Liver (tissue), 9 donors: ENCODE data around the gene ATAD3C. TPM values are rescaled to one million over a fixed set of nuclear protein-coding genes. Genes with fewer than 3 reads are reported as not detected.
A peak's percentile ranks its signal among the peaks of the same experiment; 100 is the strongest.

Source experiments
- DNase-seq: peaks from one replicate; pipeline ENCODE4 v3.0.0-alpha.2; 2017; ENCODE audit warnings: low spot score
- H3K27ac ChIP-seq, 2 donors: one replicate each; pipeline ENCODE4 v1.7.0; 2013; ENCODE audit warnings: inconsistent platforms in 2 of 2, low read length in 2 of 2, control low read depth in 1 of 2, low read depth in 1 of 2, mild to moderate bottlenecking in 1 of 2
- H3K27me3 ChIP-seq, 4 donors: one replicate each; pipeline versions ENCODE4 v1.6.1 to v1.7.0; 2013; ENCODE audit warnings: low read length in 3 of 4, inconsistent platforms in 1 of 4, mild to moderate bottlenecking in 1 of 4, moderate library complexity in 1 of 4; ENCODE audit not compliant: control insufficient read depth in 4 of 4, insufficient read depth in 4 of 4
- H3K36me3 ChIP-seq, 4 donors: one replicate each; pipeline versions ENCODE4 v1.6.1 to v1.7.0; 2013; ENCODE audit warnings: low read length in 3 of 4, mild to moderate bottlenecking in 3 of 4, low read depth in 1 of 4, moderate library complexity in 1 of 4; ENCODE audit not compliant: control insufficient read depth in 4 of 4, insufficient read depth in 3 of 4
- H3K4me1 ChIP-seq, 4 donors: one replicate each; pipeline versions ENCODE4 v1.6.1 to v1.7.0; 2013; ENCODE audit warnings: low read length in 3 of 4, mild to moderate bottlenecking in 3 of 4, moderate library complexity in 1 of 4; ENCODE audit not compliant: control insufficient read depth in 4 of 4, insufficient read depth in 4 of 4
- H3K4me3 ChIP-seq, 3 donors: one replicate each; pipeline versions ENCODE4 v1.6.1 to v1.7.0; 2013; ENCODE audit warnings: low read length in 3 of 3, control low read depth in 1 of 3, low read depth in 1 of 3, mild to moderate bottlenecking in 1 of 3
- H3K9ac ChIP-seq, 2 donors: one replicate each; pipeline ENCODE4 v1.7.0; 2013; ENCODE audit warnings: low read length in 2 of 2, mild to moderate bottlenecking in 2 of 2, moderate library complexity in 2 of 2, control low read depth in 1 of 2, low read depth in 1 of 2
- H3K9me3 ChIP-seq, 4 donors: one replicate each; pipeline versions ENCODE4 v1.6.1 to v1.7.0; 2013; ENCODE audit warnings: low read length in 3 of 4; ENCODE audit not compliant: control insufficient read depth in 4 of 4
- CTCF ChIP-seq: fragments of 150-350 bp; IDR thresholded peaks from 2 replicates; pipeline ENCODE4 v1.5.1; 2017; ENCODE audit warnings: improper control_type of control experiment, low read depth, low read length; ENCODE audit not compliant: missing input control
- EGR1 ChIP-seq, 2 donors: IDR thresholded peaks; 2 replicates each; pipeline ENCODE4 v1.6.1; 2016 to 2018; ENCODE audit warnings: antibody characterized with exemption in 2 of 2, low read depth in 2 of 2
- FOXA1 ChIP-seq: IDR thresholded peaks from 2 replicates; pipeline ENCODE4 v1.6.1; 2016; ENCODE audit warnings: antibody characterized with exemption
- FOXA2 ChIP-seq: IDR thresholded peaks from 2 replicates; pipeline ENCODE4 v1.6.1; 2016; ENCODE audit warnings: antibody characterized with exemption
- GABPA ChIP-seq, 2 donors: IDR thresholded peaks in 1 of 2; conservative IDR thresholded peaks in 1 of 2; 2 replicates each; pipeline ENCODE4 v1.6.1; 2016; ENCODE audit warnings: antibody characterized with exemption in 2 of 2, mild to moderate bottlenecking in 1 of 2, moderate library complexity in 1 of 2
- HNF4A ChIP-seq, 2 donors: conservative IDR thresholded peaks; 2 replicates each; pipeline ENCODE4 v1.6.1; 2016; ENCODE audit warnings: antibody characterized with exemption in 2 of 2, mild to moderate bottlenecking in 2 of 2
- HNF4G ChIP-seq: IDR thresholded peaks from 2 replicates; pipeline ENCODE4 v1.6.1; 2016; ENCODE audit warnings: antibody characterized with exemption
- JUND ChIP-seq, 2 donors: IDR thresholded peaks; 2 replicates each; pipeline ENCODE4 v1.6.1; 2016; ENCODE audit warnings: antibody characterized with exemption in 2 of 2
- NR2F2 ChIP-seq: IDR thresholded peaks from 2 replicates; pipeline ENCODE4 v1.6.1; 2016; ENCODE audit warnings: antibody characterized with exemption
- RAD21 ChIP-seq, 2 donors: IDR thresholded peaks; 2 replicates each; pipeline ENCODE4 v1.6.1; 2016; ENCODE audit warnings: antibody characterized with exemption in 2 of 2, mild to moderate bottlenecking in 2 of 2
- REST ChIP-seq: IDR thresholded peaks from 2 replicates; pipeline ENCODE4 v1.6.1; 2016; ENCODE audit warnings: antibody characterized with exemption, mild to moderate bottlenecking
- RXRA ChIP-seq, 2 donors: IDR thresholded peaks; 2 replicates each; pipeline ENCODE4 v1.6.1; 2017 to 2018; ENCODE audit warnings: antibody characterized with exemption in 2 of 2, mild to moderate bottlenecking in 1 of 2
- SP1 ChIP-seq: IDR thresholded peaks from 2 replicates; pipeline ENCODE4 v1.6.1; 2018; ENCODE audit warnings: antibody characterized with exemption, mild to moderate bottlenecking
- TAF1 ChIP-seq: conservative IDR thresholded peaks from 2 replicates; pipeline ENCODE4 v1.6.1; 2016; ENCODE audit warnings: antibody characterized with exemption, mild to moderate bottlenecking
- YY1 ChIP-seq: IDR thresholded peaks from 2 replicates; pipeline ENCODE4 v1.6.1; 2016; ENCODE audit warnings: antibody characterized with exemption, mild to moderate bottlenecking
- WGBS: extraction: QIAGEN DNeasy Blood & Tissue Kit; methylation state at CpG from one replicate; pipeline ENCODE4 v1.1.7; 2013; 5-methylcytosine and 5-hydroxymethylcytosine counted together
- polyA plus RNA-seq, 2 donors: library from polyadenylated mRNA; stranded (reverse) in 1 of 2; unstranded in 1 of 2; fragments of 200-250 nt in 1 of 2; fragments of >200 nt in 1 of 2; fragmentation: Nextera tagmentation in 1 of 2; extraction: Ambion mirVana in 1 of 2; gene quantifications; one replicate each; pipeline versions ENCODE4 v1.2.1 to v1.2.3, GENCODE V29; 2013 to 2015
- total RNA-seq, 2 donors: library from RNA; depleted of rRNA; stranded (reverse); fragments of >200 nt; gene quantifications; one replicate each; pipeline ENCODE4 v1.2.3, GENCODE V29; 2014
- TF ChIP-seq, protein P1 (sequence below): IDR thresholded peaks from 2 replicates; pipeline ENCODE4 v1.6.1; 2016; ENCODE audit warnings: antibody characterized with exemption
- TF ChIP-seq, protein P2 (sequence below): IDR thresholded peaks from 2 replicates; pipeline ENCODE4 v1.6.1; 2016; ENCODE audit warnings: antibody characterized with exemption
- TF ChIP-seq, protein P3 (sequence below): IDR thresholded peaks from 2 replicates; pipeline ENCODE4 v1.6.1; 2016; ENCODE audit warnings: antibody characterized with exemption
- donor health status: healthy.
- donor health status: healthy.
- donor health status: healthy.
- donor health status: healthy.
- donor health status: healthy.

The ATAD3C gene
- total and polyA plus RNA-seq, 4 donors, result 0.19 to 4.8 (median 0.88) TPM

GRCh38 chr1:1425426-1425752 is 24.1 kb upstream of the ATAD3C start:
- no peak overlapping the region for H3K27ac ChIP-seq
- 89% methylated on average over 12 of the region's 12 CpGs for WGBS
- DNase-seq, result peak; percentile 31
- no peaks in the 10 kb centered on the region for H3K36me3 ChIP-seq
- H3K27me3 ChIP-seq, result no peaks in the 10 kb centered on the region
- TF ChIP-seq JUND (IDR thresholded peaks at IDR 0.05), result no peak
- TF ChIP-seq CTCF, result no peak
- no peak for TF ChIP-seq RAD21 (IDR thresholded peaks at IDR 0.05)
- no peak for TF ChIP-seq EGR1 (IDR thresholded peaks at IDR 0.05; ENCODE audit: low read depth in 2 of 2)
- TF ChIP-seq FOXA2, result no peak
- no peak for TF ChIP-seq GABPA (IDR thresholded peaks at IDR 0.05 in 1 of 2, conservative IDR thresholded peaks at IDR 0.05 in 1 of 2)
- no peak for TF ChIP-seq FOXA1
- TF ChIP-seq, protein P1, sequence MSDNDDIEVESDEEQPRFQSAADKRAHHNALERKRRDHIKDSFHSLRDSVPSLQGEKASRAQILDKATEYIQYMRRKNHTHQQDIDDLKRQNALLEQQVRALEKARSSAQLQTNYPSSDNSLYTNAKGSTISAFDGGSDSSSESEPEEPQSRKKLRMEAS, result no peak
- TF ChIP-seq NR2F2, result no peak
- TF ChIP-seq TAF1, result no peak
- H3K9me3 ChIP-seq, result no peaks in the 10 kb centered on the region
- H3K9ac ChIP-seq, result no peak overlapping the region
- peaks cover 3 to 12% (median 10%) of the 10 kb centered on the region in 4 donors for H3K4me1 ChIP-seq
- H3K4me3 ChIP-seq, result no peak overlapping the region

- Histone ChIP-seq H3K27ac (no peak overlapping the region), H3K9ac (no peak overlapping the region), H3K4me1 (peaks cover 8 to 16% (median 13%) of the 10 kb centered on the region in 4 donors), H3K27me3 (no peaks in the 10 kb centered on the region), H3K36me3 (no peaks in the 10 kb centered on the region), H3K9me3 (no peaks in the 10 kb centered on the region), H3K4me3 (no peak overlapping the region)
- TF ChIP-seq HNF4G (no peak), JUND (IDR thresholded peaks at IDR 0.05) (no peak), FOXA2 (no peak), EGR1 (IDR thresholded peaks at IDR 0.05; ENCODE audit: low read depth in 2 of 2) (no peak), YY1 (no peak), HNF4A (conservative IDR thresholded peaks at IDR 0.05) (no peak), SP1 (no peak), CTCF (no peak), TAF1 (no peak), REST (no peak), NR2F2 (no peak), FOXA1 (no peak), RXRA (IDR thresholded peaks at IDR 0.05) (no peak), RAD21 (IDR thresholded peaks at IDR 0.05) (no peak), GABPA (IDR thresholded peaks at IDR 0.05 in 1 of 2, conservative IDR thresholded peaks at IDR 0.05 in 1 of 2) (no peak)
- TF ChIP-seq, protein P2, sequence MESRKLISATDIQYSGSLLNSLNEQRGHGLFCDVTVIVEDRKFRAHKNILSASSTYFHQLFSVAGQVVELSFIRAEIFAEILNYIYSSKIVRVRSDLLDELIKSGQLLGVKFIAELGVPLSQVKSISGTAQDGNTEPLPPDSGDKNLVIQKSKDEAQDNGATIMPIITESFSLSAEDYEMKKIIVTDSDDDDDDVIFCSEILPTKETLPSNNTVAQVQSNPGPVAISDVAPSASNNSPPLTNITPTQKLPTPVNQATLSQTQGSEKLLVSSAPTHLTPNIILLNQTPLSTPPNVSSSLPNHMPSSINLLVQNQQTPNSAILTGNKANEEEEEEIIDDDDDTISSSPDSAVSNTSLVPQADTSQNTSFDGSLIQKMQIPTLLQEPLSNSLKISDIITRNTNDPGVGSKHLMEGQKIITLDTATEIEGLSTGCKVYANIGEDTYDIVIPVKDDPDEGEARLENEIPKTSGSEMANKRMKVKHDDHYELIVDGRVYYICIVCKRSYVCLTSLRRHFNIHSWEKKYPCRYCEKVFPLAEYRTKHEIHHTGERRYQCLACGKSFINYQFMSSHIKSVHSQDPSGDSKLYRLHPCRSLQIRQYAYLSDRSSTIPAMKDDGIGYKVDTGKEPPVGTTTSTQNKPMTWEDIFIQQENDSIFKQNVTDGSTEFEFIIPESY, result no peak
- TF ChIP-seq, protein P3, sequence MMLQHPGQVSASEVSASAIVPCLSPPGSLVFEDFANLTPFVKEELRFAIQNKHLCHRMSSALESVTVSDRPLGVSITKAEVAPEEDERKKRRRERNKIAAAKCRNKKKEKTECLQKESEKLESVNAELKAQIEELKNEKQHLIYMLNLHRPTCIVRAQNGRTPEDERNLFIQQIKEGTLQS, result no peak
- TF ChIP-seq, protein P1, result no peak
- WGBS, result 57% methylated on average over 33 of the region's 33 CpGs
- DNase-seq, result no peak
Observed at GRCh38 chr1:1425753-1426495, 23.6 kb upstream of the ATAD3C start.
